Effector CD4-positive, alpha-beta T cell (primary cell): ENCODE measurements around the gene LZTS3.
"Not testable (repeated sequence)": the region's sequence is repeated elsewhere in the genome, so short reads cannot be mapped to it uniquely, and the experiment has no call there.

Experiments used
- DNase-seq: peaks from one replicate; pipeline ENCODE4 v3.0.0-alpha.2; 2020
- total RNA-seq: gene quantifications from one replicate; lab custom pipeline; 2026; lab: John Stamatoyannopoulos, UW

The LZTS3 gene
- 21.4 reads per million, percentile 48 among the genes with 10 or more reads in this experiment for total RNA-seq

GRCh38 chr20:3172933-3173609 lies at the start of gene LZTS3:
TSS of gene LZTS3 (minus strand) at chr20:3173549. CDS start at chr20:3167163, 6,386 bp downstream.
- DNase-seq, result peak; percentile 86

GRCh38 chr20:3221398-3222226 lies 48.3 kb upstream of the LZTS3 start:
- no peak for DNase-seq

GRCh38 chr20:3218307-3218988 lies 45.1 kb upstream of the LZTS3 start:
- peak; percentile 67 for DNase-seq

- DNase-seq, result not testable (repeated sequence)
Measured at GRCh38 chr20:3215359-3215917, 42.1 kb upstream of the LZTS3 start.

- DNase-seq, result no peak
Measured at GRCh38 chr20:3213226-3213625, 39.9 kb upstream of the LZTS3 start.

GRCh38 chr20:3210346-3210745 lies 37.0 kb upstream of the LZTS3 start:
- no peak for DNase-seq

- no peak for DNase-seq
Measured at GRCh38 chr20:3209946-3210317, 36.6 kb upstream of the LZTS3 start.

GRCh38 chr20:3209257-3209945 lies 36.1 kb upstream of the LZTS3 start, which contains the start of gene ITPA:
TSS of gene ITPA (plus strand) at chr20:3209498. CDS start at chr20:3209552, 54 bp downstream.
- peak; percentile 51 for DNase-seq

GRCh38 chr20:3208786-3209256 lies 35.5 kb upstream of the LZTS3 start:
- no peak for DNase-seq

- peak; percentile 77 for DNase-seq
Measured at GRCh38 chr20:3204124-3204794, 30.9 kb upstream of the LZTS3 start, which contains the start of gene DDRGK1. TSS of gene DDRGK1 (minus strand) at chr20:3204682. CDS start at chr20:3204627, 55 bp downstream.

GRCh38 chr20:3203315-3204123 lies 30.2 kb upstream of the LZTS3 start:
- DNase-seq, result no peak

- no peak for DNase-seq
Measured at GRCh38 chr20:3202965-3203314, 29.6 kb upstream of the LZTS3 start.

GRCh38 chr20:3199976-3200755 lies 26.8 kb upstream of the LZTS3 start:
- DNase-seq, result no peak

GRCh38 chr20:3199206-3199605 lies 25.9 kb upstream of the LZTS3 start:
- DNase-seq, result no peak

- DNase-seq, result no peak
Measured at GRCh38 chr20:3195590-3196237, 22.4 kb upstream of the LZTS3 start.

GRCh38 chr20:3194617-3195280 lies 21.4 kb upstream of the LZTS3 start:
- DNase-seq, result no peak

GRCh38 chr20:3193806-3194616 lies 20.7 kb upstream of the LZTS3 start:
- DNase-seq, result no peak
